ENCODE measurements around the gene DIS3L2. TPM values are rescaled to one million over a fixed set of nuclear protein-coding genes. Genes with fewer than 3 reads are reported as not detected.

DIS3L2 gene
- total and polyA plus RNA-seq, 2 of the 4 experiments (the other 2 are of a cell fraction) = 14.7 to 19.2 TPM

DNA sequence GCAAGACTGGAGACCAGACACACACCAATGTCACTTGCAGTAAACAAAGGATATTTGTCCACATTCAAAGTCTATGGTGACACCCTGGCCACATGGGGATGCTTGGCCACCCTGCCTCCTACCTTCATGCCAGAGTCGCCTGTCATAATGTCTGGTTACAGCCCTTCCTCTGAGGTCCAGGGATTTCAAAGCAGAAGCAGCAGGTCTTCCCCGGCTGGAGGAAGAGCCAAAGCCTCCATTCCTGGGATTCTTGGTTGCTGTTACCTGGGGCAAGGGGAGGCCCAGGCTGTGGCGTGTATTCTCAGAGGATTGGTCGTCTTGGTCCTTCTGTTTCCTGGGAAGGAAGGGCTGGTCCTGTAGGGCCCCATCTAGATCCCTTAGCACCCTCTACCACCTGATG lies 414.7 kb downstream of the DIS3L2 start:
- Histone ChIP-seq H3K4me2 (ENCODE audit: low read depth, low read length) (no peak overlapping the region), H3K36me3 (ENCODE audit: control insufficient read depth, insufficient read depth, low read length) (no peaks in the 10 kb centered on the region), H3K14ac (replicated peaks; ENCODE audit: low read depth, low read length) (no peak overlapping the region), H3K27ac (ENCODE audit: insufficient read depth, low read length) (no peak overlapping the region), H3K4me1 (ENCODE audit: control insufficient read depth, insufficient read depth, low read length) (no peaks in the 10 kb centered on the region), H4K8ac (ENCODE audit: low read depth in 2 of 2, low read length in 2 of 2) (no peak overlapping the region), H2BK5ac (ENCODE audit: low read depth, low read length, poor library complexity, severe bottlenecking) (no peak overlapping the region), H2AFZ (replicated peaks; ENCODE audit: low read length, poor library complexity) (no peak overlapping the region), H3K4me3 (ENCODE audit: insufficient read depth, low read depth, low read length) (no peak overlapping the region), H3K56ac (ENCODE audit: extremely low read depth, insufficient read depth, low read length) (no peak overlapping the region), H4K20me1 (ENCODE audit: insufficient read depth, low read length) (no peaks in the 10 kb centered on the region), H3K18ac (ENCODE audit: low read depth, low read length) (no peak overlapping the region), H3K9me3 (ENCODE audit: control insufficient read depth, insufficient read depth, low read length) (no peaks in the 10 kb centered on the region), H3K4ac (ENCODE audit: low read depth, low read length) (no peak overlapping the region), H4K91ac (ENCODE audit: insufficient read depth, low read depth, low read length) (no peak overlapping the region), H2AK9ac (replicated peaks; ENCODE audit: low read depth, low read length, poor library complexity) (no peak overlapping the region), H3K79me1 (ENCODE audit: low read depth in 1 of 2, low read length in 2 of 2) (no peaks in the 10 kb centered on the region), H3K23ac (ENCODE audit: low read depth, low read length) (no peak overlapping the region), H4K5ac (ENCODE audit: low read depth, low read length) (no peak overlapping the region), H2BK15ac (ENCODE audit: low read depth, low read length) (no peak overlapping the region), H3K9me1 (ENCODE audit: insufficient read depth, low read length) (no peaks in the 10 kb centered on the region), H3K9ac (ENCODE audit: low read depth, low read length) (no peak overlapping the region), H2BK20ac (ENCODE audit: low read depth, low read length) (no peak overlapping the region), H2AK5ac (ENCODE audit: low read depth, low read length) (no peak overlapping the region), H2BK120ac (ENCODE audit: low read depth, low read length) (no peak overlapping the region), H3K27me3 (ENCODE audit: control insufficient read depth, insufficient read depth, low read length) (peaks cover 40% of the 10 kb centered on the region)
- ChIA-PET POLR2A (ENCODE audit: unreplicated experiment) (no interaction called here), CTCF (no interaction called here)
- no peak for ATAC-seq (ENCODE audit: low read depth)
- no peak for TF ChIP-seq NFE2L2 (IDR thresholded peaks at IDR 0.05; ENCODE audit: low read depth, low read length)
- TF ChIP-seq POLR2A (IDR thresholded peaks at IDR 0.05; ENCODE audit: low read depth, low read length) = no peak
- no peak for TF ChIP-seq CEBPB (IDR thresholded peaks at IDR 0.05; ENCODE audit: low read depth, low read length)
- TF ChIP-seq, protein P1, sequence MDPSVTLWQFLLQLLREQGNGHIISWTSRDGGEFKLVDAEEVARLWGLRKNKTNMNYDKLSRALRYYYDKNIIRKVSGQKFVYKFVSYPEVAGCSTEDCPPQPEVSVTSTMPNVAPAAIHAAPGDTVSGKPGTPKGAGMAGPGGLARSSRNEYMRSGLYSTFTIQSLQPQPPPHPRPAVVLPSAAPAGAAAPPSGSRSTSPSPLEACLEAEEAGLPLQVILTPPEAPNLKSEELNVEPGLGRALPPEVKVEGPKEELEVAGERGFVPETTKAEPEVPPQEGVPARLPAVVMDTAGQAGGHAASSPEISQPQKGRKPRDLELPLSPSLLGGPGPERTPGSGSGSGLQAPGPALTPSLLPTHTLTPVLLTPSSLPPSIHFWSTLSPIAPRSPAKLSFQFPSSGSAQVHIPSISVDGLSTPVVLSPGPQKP (IDR thresholded peaks at IDR 0.05; ENCODE audit: borderline replicate concordance, low read depth, low read length) = no peak
- TF ChIP-seq FOS (IDR thresholded peaks at IDR 0.05; ENCODE audit: low read depth, low read length) = no peak
- no peak for TF ChIP-seq MAZ (IDR thresholded peaks at IDR 0.05; ENCODE audit: borderline replicate concordance, low read depth, low read length)
- TF ChIP-seq MAFK (IDR thresholded peaks at IDR 0.05; ENCODE audit: low read depth, low read length) = no peak
- TF ChIP-seq, protein P2, sequence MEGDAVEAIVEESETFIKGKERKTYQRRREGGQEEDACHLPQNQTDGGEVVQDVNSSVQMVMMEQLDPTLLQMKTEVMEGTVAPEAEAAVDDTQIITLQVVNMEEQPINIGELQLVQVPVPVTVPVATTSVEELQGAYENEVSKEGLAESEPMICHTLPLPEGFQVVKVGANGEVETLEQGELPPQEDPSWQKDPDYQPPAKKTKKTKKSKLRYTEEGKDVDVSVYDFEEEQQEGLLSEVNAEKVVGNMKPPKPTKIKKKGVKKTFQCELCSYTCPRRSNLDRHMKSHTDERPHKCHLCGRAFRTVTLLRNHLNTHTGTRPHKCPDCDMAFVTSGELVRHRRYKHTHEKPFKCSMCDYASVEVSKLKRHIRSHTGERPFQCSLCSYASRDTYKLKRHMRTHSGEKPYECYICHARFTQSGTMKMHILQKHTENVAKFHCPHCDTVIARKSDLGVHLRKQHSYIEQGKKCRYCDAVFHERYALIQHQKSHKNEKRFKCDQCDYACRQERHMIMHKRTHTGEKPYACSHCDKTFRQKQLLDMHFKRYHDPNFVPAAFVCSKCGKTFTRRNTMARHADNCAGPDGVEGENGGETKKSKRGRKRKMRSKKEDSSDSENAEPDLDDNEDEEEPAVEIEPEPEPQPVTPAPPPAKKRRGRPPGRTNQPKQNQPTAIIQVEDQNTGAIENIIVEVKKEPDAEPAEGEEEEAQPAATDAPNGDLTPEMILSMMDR (conservative IDR thresholded peaks at IDR 0.05; ENCODE audit: low read depth, low read length) = no peak
- no peak for TF ChIP-seq MXI1 (IDR thresholded peaks at IDR 0.05; ENCODE audit: borderline replicate concordance, low read depth, low read length)
- no peak for TF ChIP-seq RFX5 (IDR thresholded peaks at IDR 0.05; ENCODE audit: low read depth, low read length)
- TF ChIP-seq BHLHE40 (IDR thresholded peaks at IDR 0.05; ENCODE audit: low read depth, low read length) = no peak
- no peak for TF ChIP-seq CHD1 (IDR thresholded peaks at IDR 0.05; ENCODE audit: low read depth, low read length)
- TF ChIP-seq RAD21 (IDR thresholded peaks at IDR 0.05; ENCODE audit: low read length) = no peak
- no peak for TF ChIP-seq RCOR1 (IDR thresholded peaks at IDR 0.05; ENCODE audit: insufficient replicate concordance, low read length)
- no peak for TF ChIP-seq SMC3 (IDR thresholded peaks at IDR 0.05; ENCODE audit: low read depth, low read length)
- TF ChIP-seq, protein P3, sequence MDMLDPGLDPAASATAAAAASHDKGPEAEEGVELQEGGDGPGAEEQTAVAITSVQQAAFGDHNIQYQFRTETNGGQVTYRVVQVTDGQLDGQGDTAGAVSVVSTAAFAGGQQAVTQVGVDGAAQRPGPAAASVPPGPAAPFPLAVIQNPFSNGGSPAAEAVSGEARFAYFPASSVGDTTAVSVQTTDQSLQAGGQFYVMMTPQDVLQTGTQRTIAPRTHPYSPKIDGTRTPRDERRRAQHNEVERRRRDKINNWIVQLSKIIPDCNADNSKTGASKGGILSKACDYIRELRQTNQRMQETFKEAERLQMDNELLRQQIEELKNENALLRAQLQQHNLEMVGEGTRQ (IDR thresholded peaks at IDR 0.05; ENCODE audit: low read depth, low read length) = no peak
- intact Hi-C loops (cut with micrococcal nuclease) = no loop called here
- 40% methylated on average over 1 of the region's 4 CpGs; no CpG with 5 or more reads in 1 of the 2 experiments for WGBS, 2 experiments (ENCODE audit: extremely low coverage in 2 of 2, insufficient read length in 1 of 2)
- DNase-seq = no peak
- in situ Hi-C loops (cut with MboI; ENCODE audit: low sequenced_read_pairs) = no loop called here
- BruUV-seq (replicated peaks) = no TSS peak
- dilution Hi-C loops (cut with HindIII; ENCODE audit: low sequenced_read_pairs, unreplicated experiment) = no loop called here
